Chondrocyte (in vitro differentiated cells): ENCODE data around the gene COL19A1. TPM values are rescaled to one million over a fixed set of nuclear protein-coding genes. Genes with fewer than 3 reads are reported as not detected.
A peak's percentile ranks its signal among the peaks of the same experiment; 100 is the strongest.

Source experiments
- DNase-seq: peaks from one replicate; pipeline ENCODE4 v3.0.0; 2021; ENCODE audit warnings: mixed read lengths, low spot score
- H3K27ac Mint-ChIP-seq: one replicate; pipeline ENCODE4 v1.8.0; 2021; ENCODE audit warnings: mild to moderate bottlenecking, moderate library complexity, mixed read lengths; ENCODE audit not compliant: unreplicated experiment
- H3K27me3 Mint-ChIP-seq: 2 replicates; pipeline ENCODE4 v1.8.0; 2021; ENCODE audit warnings: low read depth, mixed read lengths
- H3K36me3 Mint-ChIP-seq: 2 replicates; pipeline ENCODE4 v1.8.0; 2021; ENCODE audit warnings: low read depth, mixed read lengths
- H3K4me1 Mint-ChIP-seq: 2 replicates; pipeline ENCODE4 v1.8.0; 2021; ENCODE audit warnings: low read depth, mild to moderate bottlenecking, mixed read lengths
- H3K4me3 Mint-ChIP-seq: one replicate; pipeline ENCODE4 v1.8.0; 2021; ENCODE audit warnings: mild to moderate bottlenecking, moderate library complexity, mixed read lengths; ENCODE audit not compliant: unreplicated experiment
- H3K9me3 Mint-ChIP-seq: 2 replicates; pipeline ENCODE4 v1.8.0; 2021; ENCODE audit warnings: low read depth, mixed read lengths
- CTCF ChIP-seq: fragments of 200-600 bp; sonication (generic); IDR thresholded peaks from 2 replicates; pipeline ENCODE4 v1.5.0; 2021; ENCODE audit warnings: antibody characterized with exemption, mild to moderate bottlenecking, moderate library complexity
- total RNA-seq: library from RNA; stranded (reverse); gene quantifications from 3 replicates; pipeline ENCODE4 v1.2.1, GENCODE V29; 2021

COL19A1 gene
- total RNA-seq, 1 donor from 2014 or later: 2.0 TPM

GRCh38 chr6:69832558-69832957, 33.8 kb upstream of the COL19A1 start:
- Mint-ChIP-seq H3K27ac (no peak overlapping the region), H3K36me3 (no peaks in the 10 kb centered on the region), H3K9me3 (no peaks in the 10 kb centered on the region), H3K4me1 (peaks cover 7% of the 10 kb centered on the region), H3K4me3 (no peak overlapping the region), H3K27me3 (no peaks in the 10 kb centered on the region)
- TF ChIP-seq CTCF: no peak
- DNase-seq: no peak

- no peak overlapping the region for H3K4me3 Mint-ChIP-seq
- TF ChIP-seq CTCF: peak; percentile 97
- no peaks in the 10 kb centered on the region for H3K9me3 Mint-ChIP-seq
- H3K4me1 Mint-ChIP-seq: peaks cover 6% of the 10 kb centered on the region
- peaks cover 1% of the 10 kb centered on the region for H3K27me3 Mint-ChIP-seq
- H3K36me3 Mint-ChIP-seq: no peaks in the 10 kb centered on the region
- no peak for DNase-seq
- H3K27ac Mint-ChIP-seq: no peak overlapping the region
Observed at GRCh38 chr6:69835414-69836179, 30.8 kb upstream of the COL19A1 start.

- no peaks in the 10 kb centered on the region for H3K36me3 Mint-ChIP-seq
- H3K4me3 Mint-ChIP-seq: no peak overlapping the region
- H3K4me1 Mint-ChIP-seq: peaks cover 9% of the 10 kb centered on the region
- no peaks in the 10 kb centered on the region for H3K9me3 Mint-ChIP-seq
- H3K27me3 Mint-ChIP-seq: peaks cover 5% of the 10 kb centered on the region
- no peak for DNase-seq
- H3K27ac Mint-ChIP-seq: no peak overlapping the region
- TF ChIP-seq CTCF: no peak
Observed at GRCh38 chr6:69841862-69842261, 24.5 kb upstream of the COL19A1 start.

GRCh38 chr6:69843189-69843588, 23.2 kb upstream of the COL19A1 start:
- no peak for DNase-seq
- no peaks in the 10 kb centered on the region for H3K9me3 Mint-ChIP-seq
- H3K27me3 Mint-ChIP-seq: peaks cover 5% of the 10 kb centered on the region
- no peak for TF ChIP-seq CTCF
- H3K27ac Mint-ChIP-seq: no peak overlapping the region
- no peak overlapping the region for H3K4me3 Mint-ChIP-seq
- H3K4me1 Mint-ChIP-seq: peaks cover 16% of the 10 kb centered on the region
- H3K36me3 Mint-ChIP-seq: no peaks in the 10 kb centered on the region

- Mint-ChIP-seq H3K27me3 (peaks cover 3% of the 10 kb centered on the region), H3K4me1 (peaks cover 14% of the 10 kb centered on the region), H3K4me3 (no peak overlapping the region), H3K9me3 (no peaks in the 10 kb centered on the region), H3K27ac (no peak overlapping the region), H3K36me3 (no peaks in the 10 kb centered on the region)
- TF ChIP-seq CTCF: no peak
- DNase-seq: no peak
Observed at GRCh38 chr6:69846312-69846711, 20.0 kb upstream of the COL19A1 start.
